NCI-H446 (cell line): ENCODE measurements around the gene TIE1.

ENCODE experiments used
- DNase-seq, 2 experiments: peaks; one replicate each; lab custom pipeline; 2025; lab: John Stamatoyannopoulos, UW

Gene TIE1

DNA sequence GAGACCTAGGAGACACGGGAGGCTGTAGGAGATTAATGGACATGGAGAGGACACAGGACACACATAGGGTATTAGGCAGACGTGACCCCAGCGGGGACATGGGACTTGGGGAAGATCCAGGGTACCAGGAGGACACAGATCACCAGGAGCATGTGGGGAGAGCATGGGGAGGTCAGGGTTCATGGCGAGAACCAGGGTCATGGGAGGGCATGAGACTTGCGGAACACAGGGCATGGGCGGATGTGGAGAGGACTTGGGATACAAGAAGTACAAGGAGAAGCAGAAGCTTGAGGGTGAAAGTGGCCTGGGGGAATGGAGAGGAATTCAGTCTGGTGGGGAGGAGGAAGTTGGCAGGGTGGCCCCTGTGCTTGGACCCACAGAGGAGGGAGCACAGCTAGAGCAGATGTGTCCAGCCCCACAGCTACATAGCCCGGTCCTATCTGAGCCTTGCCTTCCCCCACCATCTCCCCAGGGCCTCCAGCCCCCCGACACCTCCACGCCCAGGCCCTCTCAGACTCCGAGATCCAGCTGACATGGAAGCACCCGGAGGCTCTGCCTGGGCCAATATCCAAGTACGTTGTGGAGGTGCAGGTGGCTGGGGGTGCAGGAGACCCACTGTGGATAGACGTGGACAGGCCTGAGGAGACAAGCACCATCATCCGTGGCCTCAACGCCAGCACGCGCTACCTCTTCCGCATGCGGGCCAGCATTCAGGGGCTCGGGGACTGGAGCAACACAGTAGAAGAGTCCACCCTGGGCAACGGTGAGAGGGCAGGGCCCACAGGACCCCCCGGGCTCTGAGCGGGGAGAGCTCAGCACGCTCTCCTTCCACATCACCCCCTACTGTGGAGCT, 12.1 kb downstream of the TIE1 start:
- no peak for DNase-seq

DNA sequence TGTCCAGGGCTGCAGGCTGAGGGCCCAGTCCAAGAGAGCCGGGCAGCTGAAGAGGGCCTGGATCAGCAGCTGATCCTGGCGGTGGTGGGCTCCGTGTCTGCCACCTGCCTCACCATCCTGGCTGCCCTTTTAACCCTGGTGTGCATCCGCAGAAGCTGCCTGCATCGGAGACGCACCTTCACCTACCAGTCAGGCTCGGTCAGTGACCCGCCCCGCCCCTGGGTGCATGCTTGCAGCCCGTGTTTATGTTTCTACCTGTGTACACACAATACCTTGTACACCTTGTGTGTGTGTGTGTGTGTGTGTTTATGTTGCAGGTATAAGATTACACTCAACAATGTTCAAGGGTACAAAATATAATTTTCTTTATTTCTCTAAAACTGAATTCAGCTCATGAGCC, 13.0 kb downstream of the TIE1 start:
- no peak for DNase-seq

DNA sequence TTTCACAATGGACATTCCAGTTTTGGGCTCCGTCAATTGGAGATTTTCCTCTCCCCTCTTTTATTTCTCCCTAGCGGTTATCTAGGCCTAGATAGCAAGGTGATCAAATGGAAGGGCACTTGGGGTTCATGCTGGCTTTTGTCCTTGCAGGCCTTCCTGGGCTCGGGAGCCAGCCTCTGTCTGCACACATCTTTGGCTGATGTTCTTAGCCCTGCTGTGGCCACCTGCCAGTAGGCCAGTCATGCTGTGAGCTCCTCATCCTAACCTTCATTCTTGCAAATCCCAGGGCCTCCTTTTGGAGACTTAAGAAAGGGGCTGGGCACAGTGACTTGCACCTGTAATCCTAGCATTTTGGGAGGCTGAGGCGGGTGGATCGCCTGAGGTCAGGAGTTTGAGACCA, 13.5 kb downstream of the TIE1 start:
- DNase-seq: no peak

DNA sequence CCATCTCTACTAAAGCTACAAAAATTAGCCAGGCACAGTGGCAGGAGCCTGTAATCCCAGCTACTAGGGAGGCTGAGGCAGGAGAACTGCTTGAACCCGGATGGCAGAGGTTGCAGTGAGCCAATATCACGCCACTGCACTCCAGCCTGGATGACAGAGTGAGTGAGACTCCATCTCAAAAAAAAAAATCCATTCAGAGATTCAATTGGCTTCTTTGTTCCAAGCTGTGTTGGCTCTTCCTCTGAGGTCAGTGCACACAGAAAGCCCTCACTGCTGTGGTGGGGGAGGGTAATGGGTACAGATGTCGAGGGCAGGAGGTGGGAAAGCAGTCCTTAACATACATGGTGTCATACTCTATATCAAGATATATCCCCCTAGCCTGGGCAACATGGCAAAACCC, 14.7 kb downstream of the TIE1 start:
- no peak for DNase-seq

DNA sequence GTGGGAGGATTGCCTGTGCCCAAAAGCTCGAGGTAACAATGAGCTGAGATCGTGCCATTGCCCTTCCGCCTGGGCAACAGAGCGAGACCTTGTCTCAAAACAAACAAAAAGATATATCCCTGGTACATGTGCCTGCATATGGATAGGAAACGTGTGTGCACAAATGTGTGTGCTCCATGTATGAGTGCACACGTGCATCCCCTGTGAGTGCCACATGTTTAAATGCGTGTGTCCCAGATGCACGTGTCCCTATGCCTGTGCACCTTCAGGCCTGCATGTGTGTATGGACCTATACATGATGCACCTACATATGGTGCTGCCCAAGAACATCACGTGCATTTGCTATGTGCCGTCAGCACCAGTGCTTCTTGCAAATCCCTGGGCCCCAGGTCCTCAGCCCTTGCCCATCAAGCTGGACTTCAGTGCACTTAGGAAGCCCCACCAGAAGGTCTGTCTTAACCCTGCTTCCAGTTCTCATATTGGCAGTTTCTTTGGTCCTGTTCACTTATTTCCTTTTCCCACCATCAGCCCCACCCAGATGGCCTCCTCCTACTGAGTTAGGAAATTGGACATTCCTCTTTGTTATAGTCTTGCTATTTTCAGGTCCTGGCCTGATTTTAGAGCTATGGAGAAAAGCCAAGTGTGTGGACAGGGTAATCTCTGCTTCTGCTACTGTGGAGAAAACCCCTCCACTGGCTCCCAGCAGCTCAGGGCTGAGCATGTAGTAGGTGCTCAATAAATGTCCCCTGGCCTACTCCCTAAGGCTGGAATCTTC, 15.4 kb downstream of the TIE1 start:
- DNase-seq: no peak

DNA sequence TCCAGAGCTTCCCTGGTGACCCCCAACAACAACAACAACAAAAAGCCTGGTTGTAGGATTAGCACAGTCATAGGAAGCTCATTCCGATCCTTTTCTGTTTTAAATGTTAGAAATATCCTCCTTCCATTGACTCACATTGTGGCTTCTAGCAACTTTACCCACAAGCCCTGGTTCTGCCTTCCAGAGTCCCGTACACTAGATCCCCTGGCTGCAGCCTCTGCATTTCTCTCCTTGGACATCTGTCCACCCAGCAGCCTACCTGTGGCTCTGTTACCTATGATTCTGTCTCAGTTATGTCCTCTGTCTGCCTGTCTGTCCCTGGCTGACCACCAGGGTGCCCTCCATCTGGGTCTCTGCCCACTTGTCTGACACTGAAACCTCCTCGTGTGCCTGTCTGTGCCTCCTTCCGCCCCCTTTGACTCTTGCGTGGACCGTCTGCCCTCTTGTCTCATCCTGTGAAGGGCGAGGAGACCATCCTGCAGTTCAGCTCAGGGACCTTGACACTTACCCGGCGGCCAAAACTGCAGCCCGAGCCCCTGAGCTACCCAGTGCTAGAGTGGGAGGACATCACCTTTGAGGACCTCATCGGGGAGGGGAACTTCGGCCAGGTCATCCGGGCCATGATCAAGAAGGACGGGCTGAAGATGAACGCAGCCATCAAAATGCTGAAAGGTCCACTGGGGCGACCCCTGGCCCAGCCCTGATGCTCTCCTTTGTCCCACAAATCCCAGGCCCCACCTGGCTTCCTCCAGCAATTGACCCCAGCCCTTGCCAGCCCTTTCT, 16.1 kb downstream of the TIE1 start:
- no peak for DNase-seq

DNA sequence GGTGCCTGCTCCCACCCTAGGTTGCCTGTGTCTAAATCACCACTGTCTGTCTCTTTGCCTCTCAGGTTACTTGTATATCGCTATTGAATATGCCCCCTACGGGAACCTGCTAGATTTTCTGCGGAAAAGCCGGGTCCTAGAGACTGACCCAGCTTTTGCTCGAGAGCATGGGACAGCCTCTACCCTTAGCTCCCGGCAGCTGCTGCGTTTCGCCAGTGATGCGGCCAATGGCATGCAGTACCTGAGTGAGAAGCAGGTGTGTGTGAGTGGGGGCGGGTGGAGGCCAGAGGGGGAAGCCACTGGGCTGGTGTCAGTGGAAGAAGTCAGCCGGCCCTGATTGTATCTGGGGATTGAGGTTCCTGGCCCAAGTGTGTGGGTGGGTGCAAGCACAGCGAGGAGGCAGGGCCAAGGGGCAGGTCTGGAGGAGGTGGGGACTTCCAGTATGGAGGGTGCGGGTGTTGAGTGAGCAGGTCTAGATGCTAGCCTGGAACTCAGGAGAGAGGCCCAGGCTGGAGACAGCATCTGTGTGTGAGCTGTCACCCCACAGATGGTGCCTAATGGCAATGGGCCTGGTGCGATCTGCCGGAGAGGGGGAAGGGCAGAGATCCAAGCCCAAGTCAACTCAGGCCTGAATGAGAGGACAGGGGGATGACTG, 17.2 kb downstream of the TIE1 start:
- peak in 1 of 2 experiments; percentile 26 for DNase-seq

DNA sequence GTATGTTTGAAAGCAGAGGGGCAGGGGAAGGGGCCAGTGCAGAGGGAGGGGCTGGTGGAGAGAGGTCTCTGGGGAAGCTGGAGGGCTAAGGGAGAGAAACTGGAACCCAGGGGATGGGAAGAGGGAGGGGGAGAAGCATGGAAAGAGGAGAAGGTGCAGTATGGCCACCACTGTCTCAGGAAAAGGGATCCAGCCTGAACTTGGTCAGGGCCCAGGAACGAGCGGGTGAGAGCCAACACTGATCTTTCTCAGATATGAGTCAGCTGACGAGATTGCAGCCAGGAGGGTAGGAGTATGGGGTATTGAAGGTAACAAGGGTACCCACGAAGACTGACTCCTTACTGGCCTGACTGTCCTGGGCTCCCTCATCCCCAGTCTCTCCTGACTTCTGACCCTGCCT, 18.0 kb downstream of the TIE1 start:
- DNase-seq: no peak

DNA sequence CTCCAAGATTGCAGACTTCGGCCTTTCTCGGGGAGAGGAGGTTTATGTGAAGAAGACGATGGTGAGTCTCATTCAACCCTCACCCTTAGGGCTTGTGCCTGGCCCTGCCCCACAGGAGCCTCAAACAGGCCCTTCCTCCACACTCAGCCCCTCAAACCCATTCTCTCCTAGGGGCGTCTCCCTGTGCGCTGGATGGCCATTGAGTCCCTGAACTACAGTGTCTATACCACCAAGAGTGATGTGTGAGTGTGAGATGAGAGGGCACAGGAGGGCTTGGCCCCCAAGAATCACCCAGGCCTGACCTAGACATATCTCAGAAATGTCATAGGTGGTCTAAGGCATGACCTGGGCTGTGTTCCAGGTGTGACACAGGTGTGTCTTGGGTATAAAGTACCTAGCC, 18.5 kb downstream of the TIE1 start:
- no peak for DNase-seq

DNA sequence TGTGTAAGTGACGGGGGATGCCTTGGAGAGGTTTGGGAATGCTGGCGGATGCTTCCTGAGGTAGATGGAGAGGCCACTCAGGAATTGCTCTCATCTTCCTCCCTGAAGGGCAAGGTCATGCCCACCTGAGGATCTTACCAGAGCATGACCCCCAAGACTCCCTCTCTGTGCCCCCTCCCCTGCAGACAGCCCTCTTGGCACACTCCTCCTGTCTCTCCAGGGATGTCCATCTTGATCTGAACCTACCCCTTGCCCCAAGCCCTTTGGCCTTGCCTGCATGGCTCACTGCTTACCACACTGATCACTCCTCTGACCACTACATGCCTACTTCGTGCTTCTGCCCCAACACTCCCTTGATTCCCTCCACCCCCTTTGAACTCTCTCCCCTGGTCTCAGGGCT, 19.0 kb downstream of the TIE1 start:
- DNase-seq: no peak

DNA sequence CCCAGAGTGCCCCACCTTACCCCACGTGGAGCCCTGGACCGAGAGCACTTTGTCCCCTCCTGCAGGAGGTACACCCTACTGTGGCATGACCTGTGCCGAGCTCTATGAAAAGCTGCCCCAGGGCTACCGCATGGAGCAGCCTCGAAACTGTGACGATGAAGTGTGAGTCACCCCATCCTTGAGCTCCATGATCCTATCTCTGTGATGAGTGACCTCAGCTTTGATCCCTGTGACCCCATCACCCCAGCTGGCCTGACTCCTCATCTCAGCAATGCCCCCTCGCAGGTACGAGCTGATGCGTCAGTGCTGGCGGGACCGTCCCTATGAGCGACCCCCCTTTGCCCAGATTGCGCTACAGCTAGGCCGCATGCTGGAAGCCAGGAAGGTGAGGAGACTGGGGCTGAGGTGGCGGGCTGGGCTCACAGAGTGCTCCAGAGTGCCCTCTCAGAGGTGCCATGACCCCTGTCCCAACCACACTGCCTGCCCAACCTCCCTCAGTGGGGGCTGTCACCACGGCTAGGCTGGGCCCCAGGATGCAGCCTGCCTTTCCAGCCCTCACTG, 20.6 kb downstream of the TIE1 start:
- DNase-seq: no peak

DNA sequence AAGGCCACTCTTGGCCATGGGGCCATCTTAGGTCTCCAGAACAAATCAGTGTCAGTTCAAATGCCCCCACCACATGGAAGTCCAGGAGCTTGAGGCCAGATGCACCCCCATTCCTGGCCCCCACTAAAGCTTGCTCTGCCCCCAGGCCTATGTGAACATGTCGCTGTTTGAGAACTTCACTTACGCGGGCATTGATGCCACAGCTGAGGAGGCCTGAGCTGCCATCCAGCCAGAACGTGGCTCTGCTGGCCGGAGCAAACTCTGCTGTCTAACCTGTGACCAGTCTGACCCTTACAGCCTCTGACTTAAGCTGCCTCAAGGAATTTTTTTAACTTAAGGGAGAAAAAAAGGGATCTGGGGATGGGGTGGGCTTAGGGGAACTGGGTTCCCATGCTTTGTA, 21.7 kb downstream of the TIE1 start:
- no peak for DNase-seq

DNA sequence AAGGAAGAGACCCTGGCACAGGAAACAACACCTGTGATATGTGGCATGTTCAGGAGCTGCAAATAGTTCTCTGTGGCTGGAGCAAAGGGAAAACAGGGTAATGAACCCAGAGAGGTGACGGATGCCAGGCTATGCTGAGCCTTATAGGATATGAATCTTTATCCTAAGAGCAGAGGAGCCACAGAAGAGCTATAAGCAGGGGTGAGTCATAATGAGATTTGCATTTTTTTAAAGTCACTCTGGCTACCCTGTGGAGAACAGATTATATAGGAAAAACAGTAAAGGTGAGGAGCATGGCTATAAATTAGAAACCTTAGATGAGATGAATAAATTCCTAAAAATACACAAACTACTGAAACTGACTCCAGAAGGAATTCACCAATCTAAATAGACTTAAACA, 24.0 kb downstream of the TIE1 start:
- no peak for DNase-seq

DNA sequence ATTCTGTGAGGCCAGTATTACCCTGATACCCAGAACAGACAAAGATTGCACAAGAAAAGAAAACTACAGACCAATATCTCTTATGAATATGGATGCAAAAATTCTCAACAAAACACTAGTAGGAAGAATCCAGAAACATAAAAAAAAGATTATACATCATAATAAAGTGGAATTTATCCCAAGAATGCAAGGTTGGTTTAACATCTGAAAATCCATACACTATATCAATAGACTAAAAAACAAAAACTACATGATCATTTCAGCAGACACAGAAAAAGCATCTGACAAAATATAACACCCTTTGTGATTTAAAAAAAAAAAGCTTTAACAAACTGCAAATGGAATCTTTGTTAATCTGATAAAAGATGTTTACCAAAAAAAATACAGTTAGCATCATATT, 24.6 kb downstream of the TIE1 start:
- DNase-seq: no peak

DNA sequence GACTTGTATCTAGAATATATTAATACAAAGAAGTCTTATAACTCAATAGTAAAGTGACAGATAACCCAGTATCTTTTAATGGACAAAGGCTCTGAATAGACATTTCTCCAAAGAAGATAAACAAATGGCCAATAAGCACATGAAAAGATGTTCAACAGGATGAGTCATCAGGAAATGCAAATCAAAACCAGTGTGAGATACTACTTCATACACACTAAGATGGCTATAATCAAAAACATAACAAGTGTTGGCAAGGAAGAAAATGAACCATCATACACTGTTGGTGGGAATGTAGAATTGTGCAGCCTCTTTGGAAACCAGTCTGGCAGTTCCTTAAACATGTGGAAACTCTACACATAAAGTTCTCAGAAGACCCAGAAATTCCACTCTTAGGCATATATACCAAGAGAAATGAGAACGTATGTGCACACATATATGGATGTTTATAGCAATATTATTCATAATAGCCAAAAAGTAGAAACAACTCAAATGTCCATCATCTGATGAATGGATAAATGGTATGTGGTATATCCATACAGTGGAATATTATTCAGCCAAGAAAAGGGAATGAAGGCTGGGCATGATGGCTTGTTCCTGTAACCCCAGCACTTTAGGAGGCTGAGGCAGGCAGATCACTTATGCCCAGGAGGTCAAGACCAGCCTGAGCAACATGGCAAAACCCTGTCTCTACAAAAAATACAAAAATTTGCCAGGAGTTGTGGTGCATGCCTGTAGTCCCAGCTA, 26.9 kb downstream of the TIE1 start:
- DNase-seq: no peak

DNA sequence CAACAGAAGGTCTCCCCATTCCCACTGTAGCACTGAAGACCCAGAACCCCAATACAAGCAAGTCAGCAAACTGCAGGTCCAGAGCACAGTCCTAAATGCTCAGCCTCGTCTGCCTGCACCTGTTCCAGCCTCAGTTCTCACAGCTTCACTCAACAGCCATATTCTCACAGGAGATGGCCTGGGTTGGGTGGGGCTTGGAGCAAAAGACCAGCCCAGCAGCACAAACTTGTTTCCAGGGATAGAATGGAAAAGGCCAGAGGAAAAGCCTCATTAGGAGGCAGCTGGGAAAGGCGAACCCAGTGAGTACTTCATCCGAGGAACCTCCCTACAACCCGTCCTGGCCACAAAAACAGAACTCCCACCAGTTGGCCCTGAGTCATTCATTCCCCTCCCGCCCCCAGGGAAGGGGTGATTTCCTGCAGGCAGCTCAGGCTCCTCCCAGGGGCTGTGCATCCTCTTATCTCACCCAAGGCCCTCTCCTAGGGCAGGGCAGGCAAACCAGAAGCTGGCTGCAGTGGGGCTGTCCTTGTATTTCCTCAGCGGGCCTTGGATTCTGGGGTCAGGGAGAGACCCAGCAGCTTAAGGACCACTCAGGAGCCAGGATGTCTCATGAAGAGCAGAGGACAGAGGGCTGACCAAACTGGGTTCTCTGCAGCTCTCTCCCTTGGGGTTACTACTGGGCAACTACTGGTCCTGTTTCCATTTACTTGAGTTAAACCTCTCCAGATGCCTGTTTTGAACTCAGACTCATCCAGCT, 29.4 kb downstream of the TIE1 start:
- DNase-seq: no peak

DNA sequence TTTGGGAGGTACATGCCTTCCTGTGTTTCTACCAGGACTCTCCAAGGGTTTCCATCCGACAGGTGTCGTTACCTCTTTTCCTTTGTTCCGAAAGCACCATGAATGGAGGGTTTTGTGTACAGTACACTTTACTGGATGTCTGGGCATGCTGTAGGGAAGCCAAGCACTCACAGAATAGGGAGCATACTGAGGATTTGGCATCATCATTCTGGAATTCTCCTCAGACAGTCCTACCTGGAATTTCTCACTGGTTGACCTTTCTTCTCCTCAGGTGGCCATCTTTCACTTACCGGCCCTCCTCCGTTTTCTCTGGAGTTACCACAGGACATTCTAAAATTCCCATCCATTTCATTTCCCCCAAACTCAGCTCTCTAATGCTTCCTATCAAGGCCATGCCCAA, 30.9 kb downstream of the TIE1 start:
- DNase-seq: no peak

DNA sequence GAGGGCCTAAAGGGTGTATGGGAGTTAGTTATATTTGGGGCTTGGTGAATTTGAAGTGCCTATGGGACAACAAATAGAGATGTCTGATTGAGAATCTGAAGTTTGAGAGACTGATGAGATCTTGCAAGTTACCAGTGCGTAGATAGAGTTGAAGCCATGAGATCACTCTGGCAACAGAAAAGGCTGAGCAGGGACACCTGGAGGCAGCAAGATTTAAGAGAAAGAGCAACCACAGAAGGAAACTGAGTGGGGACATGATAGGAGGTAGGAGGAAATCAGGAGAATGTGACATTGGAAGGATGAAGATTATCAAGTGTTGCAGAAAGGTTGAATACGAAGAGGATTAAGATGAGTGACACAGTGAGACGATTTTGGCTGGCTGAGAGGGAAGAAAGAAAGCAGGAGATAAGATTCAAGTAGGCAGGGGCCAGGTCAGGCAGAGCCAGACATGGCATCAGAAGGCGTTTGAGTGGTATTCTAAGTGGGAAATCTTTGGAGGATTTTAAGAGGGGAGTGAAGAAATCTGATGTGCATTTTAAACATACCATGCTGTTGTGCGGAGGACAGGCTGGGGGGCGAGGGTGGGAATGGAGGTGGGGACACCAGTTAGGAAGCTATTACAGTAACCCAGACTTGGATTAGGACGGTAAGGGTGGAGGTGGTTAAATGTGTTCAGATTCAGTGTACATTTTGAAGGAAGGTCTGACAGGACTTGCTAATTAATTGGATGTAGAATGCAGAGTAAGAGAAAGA, 33.8 kb downstream of the TIE1 start:
- no peak for DNase-seq

DNA sequence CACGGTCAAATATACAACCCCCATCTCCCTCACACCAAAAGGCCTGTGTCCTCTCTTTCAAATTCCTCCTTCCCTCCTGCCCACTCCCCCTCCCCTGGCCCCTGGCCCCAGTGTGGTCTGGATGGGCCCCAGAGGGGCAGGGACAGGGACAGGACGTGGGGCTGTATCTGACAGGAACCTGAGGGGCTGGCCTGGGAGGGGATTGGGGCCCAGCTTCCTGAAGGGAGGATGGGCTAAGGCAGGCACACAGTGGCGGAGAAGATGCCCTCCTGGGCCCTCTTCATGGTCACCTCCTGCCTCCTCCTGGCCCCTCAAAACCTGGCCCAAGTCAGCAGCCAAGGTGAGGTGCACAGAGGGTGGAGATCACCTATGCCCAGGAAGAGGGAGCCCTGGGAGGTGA, 36.8 kb downstream of the TIE1 start, which contains the start of gene MPL:
MPL (plus strand) TSS at position 231 of the 400 bp plus-strand sequence; CDS start at position 262, 31 bp downstream.
- no peak for DNase-seq
